Chondrocyte (in vitro differentiated cells): Measurements from ENCODE around the gene ENTPD1. TPM values are rescaled to one million over a fixed set of nuclear protein-coding genes. Genes with fewer than 3 reads are reported as not detected.
A peak's percentile ranks its signal among the peaks of the same experiment; 100 is the strongest.

ENCODE experiments used
- DNase-seq: peaks from one replicate; pipeline ENCODE4 v3.0.0; 2021; ENCODE audit warnings: mixed read lengths, low spot score
- H3K27ac Mint-ChIP-seq: one replicate; pipeline ENCODE4 v1.8.0; 2021; ENCODE audit warnings: mild to moderate bottlenecking, moderate library complexity, mixed read lengths; ENCODE audit not compliant: unreplicated experiment
- H3K27me3 Mint-ChIP-seq: 2 replicates; pipeline ENCODE4 v1.8.0; 2021; ENCODE audit warnings: low read depth, mixed read lengths
- H3K36me3 Mint-ChIP-seq: 2 replicates; pipeline ENCODE4 v1.8.0; 2021; ENCODE audit warnings: low read depth, mixed read lengths
- H3K4me1 Mint-ChIP-seq: 2 replicates; pipeline ENCODE4 v1.8.0; 2021; ENCODE audit warnings: low read depth, mild to moderate bottlenecking, mixed read lengths
- H3K4me3 Mint-ChIP-seq: one replicate; pipeline ENCODE4 v1.8.0; 2021; ENCODE audit warnings: mild to moderate bottlenecking, moderate library complexity, mixed read lengths; ENCODE audit not compliant: unreplicated experiment
- H3K9me3 Mint-ChIP-seq: 2 replicates; pipeline ENCODE4 v1.8.0; 2021; ENCODE audit warnings: low read depth, mixed read lengths
- total RNA-seq: library from RNA; stranded (reverse); gene quantifications from 3 replicates; pipeline ENCODE4 v1.2.1, GENCODE V29; 2021
- TF ChIP-seq, protein P1 (sequence below): fragments of 200-600 bp; sonication (generic); IDR thresholded peaks from 2 replicates; pipeline ENCODE4 v1.5.0; 2021; ENCODE audit warnings: antibody characterized with exemption, mild to moderate bottlenecking, moderate library complexity

The ENTPD1 gene
- total RNA-seq, 1 donor from 2014 or later: 5.2 TPM

DNA sequence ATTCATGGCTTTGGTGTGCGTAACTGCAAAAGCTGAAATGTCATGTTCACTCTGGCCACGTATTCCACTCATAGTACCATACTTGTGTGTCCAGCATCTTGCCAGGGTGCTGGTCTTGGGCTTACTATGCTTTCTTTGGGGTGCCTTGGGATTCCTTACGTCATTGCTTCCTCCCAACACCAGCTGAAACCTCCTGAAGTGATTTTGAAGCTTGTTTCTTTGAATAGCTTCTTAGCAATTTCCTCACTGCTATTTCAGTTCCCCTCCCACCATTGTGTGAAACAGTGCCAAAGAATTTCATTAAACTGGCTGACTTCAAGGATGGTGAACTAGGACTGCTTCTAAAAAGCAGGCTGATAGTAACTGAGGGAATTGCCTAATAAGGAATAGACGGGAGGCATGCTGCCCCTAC lies 36.9 kb downstream of the ENTPD1 start:
- H3K9me3 Mint-ChIP-seq: peaks cover 3% of the 10 kb centered on the region
- H3K27me3 Mint-ChIP-seq: no peaks in the 10 kb centered on the region
- no peaks in the 10 kb centered on the region for H3K36me3 Mint-ChIP-seq
- peak overlapping the region; percentile 80 for H3K27ac Mint-ChIP-seq
- no peak for DNase-seq
- peaks cover 54% of the 10 kb centered on the region for H3K4me1 Mint-ChIP-seq
- TF ChIP-seq, protein P1, sequence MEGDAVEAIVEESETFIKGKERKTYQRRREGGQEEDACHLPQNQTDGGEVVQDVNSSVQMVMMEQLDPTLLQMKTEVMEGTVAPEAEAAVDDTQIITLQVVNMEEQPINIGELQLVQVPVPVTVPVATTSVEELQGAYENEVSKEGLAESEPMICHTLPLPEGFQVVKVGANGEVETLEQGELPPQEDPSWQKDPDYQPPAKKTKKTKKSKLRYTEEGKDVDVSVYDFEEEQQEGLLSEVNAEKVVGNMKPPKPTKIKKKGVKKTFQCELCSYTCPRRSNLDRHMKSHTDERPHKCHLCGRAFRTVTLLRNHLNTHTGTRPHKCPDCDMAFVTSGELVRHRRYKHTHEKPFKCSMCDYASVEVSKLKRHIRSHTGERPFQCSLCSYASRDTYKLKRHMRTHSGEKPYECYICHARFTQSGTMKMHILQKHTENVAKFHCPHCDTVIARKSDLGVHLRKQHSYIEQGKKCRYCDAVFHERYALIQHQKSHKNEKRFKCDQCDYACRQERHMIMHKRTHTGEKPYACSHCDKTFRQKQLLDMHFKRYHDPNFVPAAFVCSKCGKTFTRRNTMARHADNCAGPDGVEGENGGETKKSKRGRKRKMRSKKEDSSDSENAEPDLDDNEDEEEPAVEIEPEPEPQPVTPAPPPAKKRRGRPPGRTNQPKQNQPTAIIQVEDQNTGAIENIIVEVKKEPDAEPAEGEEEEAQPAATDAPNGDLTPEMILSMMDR: no peak
- no peak overlapping the region for H3K4me3 Mint-ChIP-seq

- Mint-ChIP-seq H3K4me3 (no peak overlapping the region), H3K9me3 (peaks cover 3% of the 10 kb centered on the region), H3K27me3 (no peaks in the 10 kb centered on the region), H3K4me1 (peaks cover 56% of the 10 kb centered on the region), H3K27ac (no peak overlapping the region), H3K36me3 (no peaks in the 10 kb centered on the region)
- DNase-seq: no peak
- TF ChIP-seq, protein P1: no peak
Observed at GRCh38 chr10:95793401-95794045, 37.6 kb downstream of the ENTPD1 start.

- Mint-ChIP-seq H3K36me3 (no peaks in the 10 kb centered on the region), H3K27me3 (no peaks in the 10 kb centered on the region), H3K4me3 (no peak overlapping the region), H3K4me1 (peaks cover 55% of the 10 kb centered on the region), H3K27ac (no peak overlapping the region), H3K9me3 (peaks cover 4% of the 10 kb centered on the region)
- DNase-seq: no peak
- TF ChIP-seq, protein P1: no peak
Observed at GRCh38 chr10:95794195-95794594, 38.2 kb downstream of the ENTPD1 start.

GRCh38 chr10:95795602-95796001 lies 39.6 kb downstream of the ENTPD1 start:
- H3K27me3 Mint-ChIP-seq: no peaks in the 10 kb centered on the region

DNA sequence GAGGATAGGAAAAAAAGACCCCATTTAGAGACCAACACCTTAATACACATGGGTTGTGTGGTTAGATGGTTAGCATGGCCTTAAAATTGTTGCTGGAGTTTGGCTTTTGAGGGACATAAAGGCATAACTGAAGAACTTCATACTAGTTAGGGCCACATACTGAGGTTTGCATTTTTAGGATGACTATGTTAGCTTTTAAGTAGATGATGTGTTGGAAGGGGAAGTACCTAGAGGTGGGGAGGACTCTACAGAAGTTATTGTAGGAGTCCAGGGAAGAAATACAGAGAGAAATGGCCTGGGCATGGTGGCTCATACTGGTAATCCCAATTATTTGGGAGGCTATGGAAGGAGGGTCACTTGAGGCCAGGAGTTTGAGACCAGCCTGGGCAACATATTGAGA lies 40.5 kb downstream of the ENTPD1 start:
- DNase-seq: no peak
- Mint-ChIP-seq H3K4me3 (no peak overlapping the region), H3K27me3 (no peaks in the 10 kb centered on the region), H3K27ac (no peak overlapping the region), H3K36me3 (peaks cover 7% of the 10 kb centered on the region), H3K4me1 (peaks cover 41% of the 10 kb centered on the region), H3K9me3 (peaks cover 19% of the 10 kb centered on the region)
- TF ChIP-seq, protein P1: no peak

More at GRCh38 chr10:95795602-95796001, 39.6 kb downstream of the ENTPD1 start:
- Mint-ChIP-seq H3K9me3 (peaks cover 16% of the 10 kb centered on the region), H3K4me1 (peaks cover 49% of the 10 kb centered on the region), H3K4me3 (no peak overlapping the region), H3K27ac (no peak overlapping the region), H3K36me3 (peaks cover 7% of the 10 kb centered on the region)
- TF ChIP-seq, protein P1: no peak
- DNase-seq: no peak
